Natural killer cell (primary cell): Measurements from ENCODE around the gene GABPA. TPM values are rescaled to one million over a fixed set of nuclear protein-coding genes. Genes with fewer than 3 reads are reported as not detected.

Experiments
- ATAC-seq, 3 donors: fragments of 150-1000 bp in 2 of 3; fragments of 200-7000 bp in 1 of 3; cut with Tn5 transposase; 1 replicate in 1 of 3; 2 replicates in 2 of 3; pipeline ENCODE4 v1.10.0; 2021; ENCODE audit warnings: mild to moderate bottlenecking in 2 of 3, moderate library complexity in 2 of 3
- DNase-seq, 2 donors: peaks; one replicate each; pipeline versions ENCODE4 v3.0.0 to v3.0.0-alpha.2; 2013 to 2021; ENCODE audit warnings: mixed read lengths in 1 of 2
- H3K27ac ChIP-seq: one replicate; pipeline ENCODE4 v1.5.1; 2013; ENCODE audit warnings: mild to moderate bottlenecking, low read length
- H3K27me3 ChIP-seq: one replicate; pipeline ENCODE4 v1.6.1; 2013; ENCODE audit warnings: low read length; ENCODE audit not compliant: control insufficient read depth, insufficient read depth
- H3K36me3 ChIP-seq: one replicate; pipeline ENCODE4 v1.6.1; 2013; ENCODE audit warnings: low read length; ENCODE audit not compliant: control insufficient read depth, insufficient read depth
- H3K4me1 ChIP-seq: one replicate; pipeline ENCODE4 v1.6.1; 2013; ENCODE audit warnings: low read length; ENCODE audit not compliant: control insufficient read depth, insufficient read depth
- H3K4me3 ChIP-seq: one replicate; pipeline ENCODE4 v1.5.1; 2013; ENCODE audit warnings: low read length
- H3K9me3 ChIP-seq: one replicate; pipeline ENCODE4 v1.6.1; 2013; ENCODE audit warnings: low read length; ENCODE audit not compliant: control insufficient read depth, insufficient read depth
- H3K27ac Mint-ChIP-seq, 2 donors: one replicate each; pipeline ENCODE4 v1.8.0; 2022; ENCODE audit warnings: mild to moderate bottlenecking in 2 of 2, mixed read lengths in 2 of 2, moderate library complexity in 1 of 2
- H3K27me3 Mint-ChIP-seq, 2 donors: one replicate each; pipeline ENCODE4 v1.8.0; 2022; ENCODE audit warnings: low read depth in 2 of 2, mixed read lengths in 2 of 2
- H3K36me3 Mint-ChIP-seq: one replicate; pipeline ENCODE4 v1.8.0; 2022; ENCODE audit warnings: mixed read lengths
- H3K4me1 Mint-ChIP-seq, 2 donors: one replicate each; pipeline ENCODE4 v1.8.0; 2022; ENCODE audit warnings: mixed read lengths in 2 of 2
- H3K4me3 Mint-ChIP-seq: one replicate; pipeline ENCODE4 v1.8.0; 2022; ENCODE audit warnings: mild to moderate bottlenecking, moderate library complexity, mixed read lengths
- H3K9me3 Mint-ChIP-seq, 2 donors: one replicate each; pipeline ENCODE4 v1.8.0; 2022; ENCODE audit warnings: mixed read lengths in 2 of 2
- CTCF ChIP-seq: fragments of 200-600 bp; IDR thresholded peaks from one replicate; pipeline ENCODE4 v1.8.0; 2022; ENCODE audit warnings: antibody characterized with exemption
- WGBS: methylation state at CpG from one replicate; pipeline ENCODE4 v1.1.7; 2013; ENCODE audit warnings: missing lambda C conversion rate; ENCODE audit not compliant: insufficient coverage; 5-methylcytosine and 5-hydroxymethylcytosine counted together
- intact Hi-C: fragments of 100-400 bp; cut with micrococcal nuclease; formaldehyde crosslinking; loops from one replicate; pipeline ENCODE4 v1.14.2; 2022
- total RNA-seq, 4 donors: library from RNA; stranded (reverse); fragments of 120-200 nt in 1 of 4; gene quantifications; one replicate each; pipeline versions ENCODE4 v1.2.3 to v1.2.4, GENCODE V29; 2013 to 2022

Gene GABPA
- total RNA-seq, 3 donors from 2014 or later (not counting 1 experiment from before 2014, with no cell fraction given) = 25.2 to 29.3 (median 27.7) TPM

GRCh38 chr21:25756190-25756932, 21.6 kb downstream of the GABPA start:
- ATAC-seq = no peak

GRCh38 chr21:25757531-25757930, 22.8 kb downstream of the GABPA start:
- Mint-ChIP-seq H3K4me3 (no peak overlapping the region), H3K36me3 (peaks cover 12% of the 10 kb centered on the region), H3K27ac (peak overlapping the region; percentile 49 to 80), H3K9me3 (no peaks in the 10 kb centered on the region), H3K27me3 (no peaks in the 10 kb centered on the region), H3K4me1 (peaks cover 19 to 36% of the 10 kb centered on the region in 2 donors)
- H3K4me1 ChIP-seq = no peaks in the 10 kb centered on the region
- peaks cover 57% of the 10 kb centered on the region for H3K36me3 ChIP-seq
- no peak overlapping the region for H3K27ac ChIP-seq
- ATAC-seq = no peak
- no peaks in the 10 kb centered on the region for H3K27me3 ChIP-seq
- no peak for DNase-seq
- no peak for TF ChIP-seq CTCF
- no peaks in the 10 kb centered on the region for H3K9me3 ChIP-seq
- H3K4me3 ChIP-seq = no peak overlapping the region
- intact Hi-C loops = no loop called here

More at GRCh38 chr21:25756190-25756932, 21.6 kb downstream of the GABPA start:
- intact Hi-C loops = no loop called here
- Mint-ChIP-seq H3K27ac (peak overlapping the region; percentile 49 to 80), H3K27me3 (no peaks in the 10 kb centered on the region), H3K4me3 (no peak overlapping the region), H3K9me3 (no peaks in the 10 kb centered on the region), H3K36me3 (peaks cover 19% of the 10 kb centered on the region), H3K4me1 (peaks cover 19 to 36% of the 10 kb centered on the region in 2 donors)
- no peak for DNase-seq
- H3K27me3 ChIP-seq = no peaks in the 10 kb centered on the region
- peaks cover 56% of the 10 kb centered on the region for H3K36me3 ChIP-seq
- no peaks in the 10 kb centered on the region for H3K9me3 ChIP-seq
- H3K4me3 ChIP-seq = no peak overlapping the region
- 85% methylated on average over 5 of the region's 6 CpGs for WGBS
- H3K27ac ChIP-seq = no peak overlapping the region
- TF ChIP-seq CTCF = no peak
- H3K4me1 ChIP-seq = no peaks in the 10 kb centered on the region

- H3K4me3 Mint-ChIP-seq = no peak overlapping the region
- TF ChIP-seq CTCF = no peak
- peaks cover 19 to 36% of the 10 kb centered on the region in 2 donors for H3K4me1 Mint-ChIP-seq
- DNase-seq (no peak), ATAC-seq (no peak)
- no peaks in the 10 kb centered on the region for H3K9me3 ChIP-seq
- H3K4me3 ChIP-seq = no peak overlapping the region
- H3K9me3 Mint-ChIP-seq = no peaks in the 10 kb centered on the region
- H3K36me3 ChIP-seq = peaks cover 61% of the 10 kb centered on the region
- no peaks in the 10 kb centered on the region for H3K4me1 ChIP-seq
- intact Hi-C loops = no loop called here
- H3K36me3 Mint-ChIP-seq = no peaks in the 10 kb centered on the region
- no peak overlapping the region for H3K27ac ChIP-seq
- no peak overlapping the region for H3K27ac Mint-ChIP-seq
- no peaks in the 10 kb centered on the region for H3K27me3 Mint-ChIP-seq
- no peaks in the 10 kb centered on the region for H3K27me3 ChIP-seq
- 100% methylated on average over 1 of the region's 1 CpG for WGBS
These were observed 24.8 kb downstream of the GABPA start for GRCh38 chr21:25759573-25759972.

GRCh38 chr21:25760061-25760460, 25.3 kb downstream of the GABPA start:
- Mint-ChIP-seq H3K27me3 (no peaks in the 10 kb centered on the region), H3K36me3 (no peaks in the 10 kb centered on the region), H3K4me3 (no peak overlapping the region), H3K4me1 (peaks cover 19 to 35% of the 10 kb centered on the region in 2 donors), H3K9me3 (no peaks in the 10 kb centered on the region), H3K27ac (no peak overlapping the region)
- DNase-seq (no peak), ATAC-seq (no peak)
- Histone ChIP-seq H3K27me3 (no peaks in the 10 kb centered on the region), H3K4me1 (no peaks in the 10 kb centered on the region), H3K9me3 (no peaks in the 10 kb centered on the region), H3K36me3 (peaks cover 63% of the 10 kb centered on the region), H3K4me3 (no peak overlapping the region), H3K27ac (no peak overlapping the region)
- whole genome bisulfite sequencing = 97% methylated on average over 3 of the region's 3 CpGs
- TF ChIP-seq CTCF = no peak
- intact Hi-C loops = no loop called here
